ENCODE data around the gene SLC33A1. TPM values are rescaled to one million over a fixed set of nuclear protein-coding genes. Genes with fewer than 3 reads are reported as not detected.

The SLC33A1 gene
- total and polyA plus RNA-seq, 2 of the 8 experiments (the other 6 are each of a cell fraction or from before 2014, with no cell fraction given), result 15.6 to 24.2 TPM

DNA sequence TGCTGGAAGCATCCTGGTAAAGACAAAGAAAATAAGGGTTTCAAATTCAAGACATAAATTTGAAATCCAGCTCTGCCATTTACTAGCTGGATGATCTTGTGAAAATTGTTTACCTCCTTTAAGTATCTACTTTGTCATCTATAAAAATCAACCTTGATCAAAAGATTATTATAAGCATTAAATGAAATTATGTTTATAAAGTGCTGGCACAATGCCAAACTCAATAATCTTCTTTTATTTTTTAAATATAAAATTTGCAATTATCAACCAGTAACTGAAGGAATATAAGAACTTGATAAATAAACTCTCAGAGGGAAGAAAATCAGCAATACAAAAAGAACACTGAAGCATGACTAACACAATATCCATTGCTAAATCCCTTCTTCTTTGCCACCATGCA is 73.9 kb downstream of the SLC33A1 start:
- no peak overlapping the region for H3K4me2 ChIP-seq (ENCODE audit: insufficient read depth in 1 of 2, low read depth in 2 of 2, low read length in 2 of 2)
- H2BK120ac ChIP-seq (replicated peaks; ENCODE audit: low read depth, low read length), result no peak overlapping the region
- H3K56ac ChIP-seq (replicated peaks; ENCODE audit: insufficient read length, low read depth, low read length), result no peak overlapping the region
- no peaks in the 10 kb centered on the region for H3K4me1 ChIP-seq (replicated peaks in 1 of 4; ENCODE audit: control insufficient read depth in 3 of 4, insufficient read depth in 4 of 4, low read length in 3 of 4)
- no peak overlapping the region for H3K4me3 ChIP-seq (ENCODE audit: extremely low read depth in 1 of 4, insufficient read depth in 2 of 4, low read depth in 3 of 4, low read length in 4 of 4)
- no peak overlapping the region for H3K18ac ChIP-seq (ENCODE audit: extremely low read depth, low read length)
- no peak overlapping the region for H3K27ac ChIP-seq (ENCODE audit: low read depth, low read length)
- no peak overlapping the region for H2BK20ac ChIP-seq (ENCODE audit: low read length)
- no peaks in the 10 kb centered on the region for H3K79me2 ChIP-seq (ENCODE audit: control insufficient read depth in 1 of 2, insufficient read depth in 2 of 2, low read length in 2 of 2)
- H2AK5ac ChIP-seq (ENCODE audit: low read depth, low read length), result no peak overlapping the region
- H2BK15ac ChIP-seq (ENCODE audit: low read length), result no peak overlapping the region
- H3K4ac ChIP-seq (replicated peaks; ENCODE audit: insufficient read length, low read depth, low read length), result no peak overlapping the region
- H3K36me3 ChIP-seq (ENCODE audit: control insufficient read depth in 2 of 4, insufficient read depth in 4 of 4, low read length in 3 of 4), result no peaks in the 10 kb centered on the region
- no peak overlapping the region for H3K23ac ChIP-seq (ENCODE audit: insufficient read length)
- no peak overlapping the region for H2BK12ac ChIP-seq (ENCODE audit: low read depth, low read length)
- no peak overlapping the region for H4K91ac ChIP-seq (replicated peaks; ENCODE audit: insufficient read length, low read length)
- H3K9me3 ChIP-seq (ENCODE audit: insufficient read depth in 2 of 2, low read depth in 1 of 2, low read length in 1 of 2), result no peaks in the 10 kb centered on the region
- H3K9ac ChIP-seq (replicated peaks in 1 of 4; ENCODE audit: extremely low read depth in 1 of 4, low read depth in 3 of 4, low read length in 3 of 4), result no peak overlapping the region
- H3K14ac ChIP-seq (ENCODE audit: insufficient read length), result no peak overlapping the region
- H3K79me1 ChIP-seq (ENCODE audit: low read depth, low read length), result no peaks in the 10 kb centered on the region
- H3K27me3 ChIP-seq (replicated peaks in 1 of 4; ENCODE audit: control insufficient read depth in 3 of 4, extremely low read depth in 1 of 4, insufficient read depth in 3 of 4, low read length in 3 of 4), result no peaks in the 10 kb centered on the region
- H2BK5ac ChIP-seq (ENCODE audit: low read depth, low read length), result no peak overlapping the region
- H3K23me2 ChIP-seq (ENCODE audit: low read depth, low read length), result no peaks in the 10 kb centered on the region
- ChIA-PET CTCF (ENCODE audit: partially characterized antibody) (interaction anchor here (0.6 to 3.1 kb wide), 3 partner anchors 26 to 426 kb away, joined by 3 to 21 read pairs (median 3); partner anchors contain the start of gene C3orf33), POLR2A (ENCODE audit: partially characterized antibody) (no interaction called here)
- DNase-seq (ENCODE audit: low read depth in 1 of 2, low spot score in 2 of 2) (no peak), FAIRE-seq (no peak)
- H4K20me1 ChIP-seq (replicated peaks in 1 of 2; ENCODE audit: control insufficient read depth in 1 of 2, insufficient read depth in 2 of 2, low read length in 2 of 2), result no peaks in the 10 kb centered on the region
- H4K5ac ChIP-seq (ENCODE audit: insufficient read length, low read depth, low read length), result no peak overlapping the region
- no peak overlapping the region for H2AFZ ChIP-seq (ENCODE audit: low read length)
- no peak overlapping the region for H4K8ac ChIP-seq (ENCODE audit: extremely low read depth, insufficient read depth, low read length)
- TF ChIP-seq KDM5A (IDR thresholded peaks at IDR 0.05; ENCODE audit: low read length) (no peak), TAF1 (IDR thresholded peaks at IDR 0.05; ENCODE audit: low read depth, low read length) (no peak), TEAD4 (IDR thresholded peaks at IDR 0.05; ENCODE audit: low read depth, low read length) (no peak), GABPA (IDR thresholded peaks at IDR 0.05; ENCODE audit: borderline replicate concordance, insufficient read depth, low read length) (no peak), KDM1A (IDR thresholded peaks at IDR 0.05; ENCODE audit: borderline replicate concordance, low read length) (no peak), RFX5 (IDR thresholded peaks at IDR 0.05; ENCODE audit: borderline replicate concordance, low read depth, low read length) (no peak), CHD1 (IDR thresholded peaks at IDR 0.05; ENCODE audit: low read depth, low read length) (no peak), SP2 (IDR thresholded peaks at IDR 0.05; ENCODE audit: low read length) (no peak), CEBPB (IDR thresholded peaks at IDR 0.05; ENCODE audit: low read depth, low read length) (no peak), BCL11A (IDR thresholded peaks at IDR 0.05; ENCODE audit: low read depth in 2 of 2, low read length in 2 of 2) (no peak), MAFK (IDR thresholded peaks at IDR 0.05; ENCODE audit: low read depth, low read length) (no peak), CHD2 (IDR thresholded peaks at IDR 0.05; ENCODE audit: low read length) (no peak), HDAC2 (IDR thresholded peaks at IDR 0.05; ENCODE audit: borderline replicate concordance in 1 of 2, low read depth in 2 of 2, low read length in 2 of 2) (no peak), GTF2F1 (IDR thresholded peaks at IDR 0.05; ENCODE audit: borderline replicate concordance, low read depth, low read length) (no peak)
- TF ChIP-seq, protein P1, sequence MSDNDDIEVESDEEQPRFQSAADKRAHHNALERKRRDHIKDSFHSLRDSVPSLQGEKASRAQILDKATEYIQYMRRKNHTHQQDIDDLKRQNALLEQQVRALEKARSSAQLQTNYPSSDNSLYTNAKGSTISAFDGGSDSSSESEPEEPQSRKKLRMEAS (IDR thresholded peaks at IDR 0.05), result no peak
- TF ChIP-seq, protein P2, sequence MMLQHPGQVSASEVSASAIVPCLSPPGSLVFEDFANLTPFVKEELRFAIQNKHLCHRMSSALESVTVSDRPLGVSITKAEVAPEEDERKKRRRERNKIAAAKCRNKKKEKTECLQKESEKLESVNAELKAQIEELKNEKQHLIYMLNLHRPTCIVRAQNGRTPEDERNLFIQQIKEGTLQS (IDR thresholded peaks at IDR 0.05; ENCODE audit: insufficient read depth, low read depth, low read length), result no peak
